Stimulated activated naive CD8-positive, alpha-beta T cell treated with anti-CD3 and anti-CD28 coated beads, Interleukin-15, Interleukin-2, amounts not matched to agents 100 ng/mL and 50 ng/mL, for 24 hours (primary cell): ENCODE data around the gene NSD1.
A peak's percentile ranks its signal among the peaks of the same experiment; 100 is the strongest.

Experiments
- H3K27ac Mint-ChIP-seq: one replicate; pipeline ENCODE4 v1.8.0; 2021; ENCODE audit warnings: mild to moderate bottlenecking, mixed read lengths
- H3K27me3 Mint-ChIP-seq: one replicate; pipeline ENCODE4 v1.8.0; 2021; ENCODE audit warnings: mixed read lengths
- H3K36me3 Mint-ChIP-seq: one replicate; pipeline ENCODE4 v1.8.0; 2021; ENCODE audit warnings: low read depth, mixed read lengths
- H3K4me1 Mint-ChIP-seq: one replicate; pipeline ENCODE4 v1.8.0; 2021; ENCODE audit warnings: low read depth, mixed read lengths
- H3K4me3 Mint-ChIP-seq: one replicate; pipeline ENCODE4 v1.8.0; 2021; ENCODE audit warnings: mild to moderate bottlenecking, mixed read lengths
- H3K9me3 Mint-ChIP-seq: one replicate; pipeline ENCODE4 v1.8.0; 2021; ENCODE audit warnings: mixed read lengths

The NSD1 gene

GRCh38 chr5:177133096-177133852, at the start of gene NSD1:
Gene NSD1 (plus strand): TSS chr5:177133773. CDS start chr5:177135104, 1,331 bp downstream.
- Mint-ChIP-seq H3K36me3 (peaks cover 29% of the 10 kb centered on the region), H3K9me3 (no peaks in the 10 kb centered on the region), H3K27me3 (no peaks in the 10 kb centered on the region), H3K27ac (peak within 1 kb of the TSS; percentile 88), H3K4me3 (peak within 1 kb of the TSS; percentile 90), H3K4me1 (peaks cover 49% of the 10 kb centered on the region)

- Mint-ChIP-seq H3K4me1 (peaks cover 8% of the 10 kb centered on the region), H3K9me3 (no peaks in the 10 kb centered on the region), H3K27me3 (peaks cover 13% of the 10 kb centered on the region), H3K4me3 (no peak overlapping the region), H3K27ac (no peak overlapping the region), H3K36me3 (no peaks in the 10 kb centered on the region)
These were observed 49.4 kb upstream of the NSD1 start for GRCh38 chr5:177084175-177084574.

GRCh38 chr5:177085985-177086653, 47.5 kb upstream of the NSD1 start:
- Mint-ChIP-seq H3K4me1 (peaks cover 8% of the 10 kb centered on the region), H3K27me3 (peaks cover 13% of the 10 kb centered on the region), H3K9me3 (no peaks in the 10 kb centered on the region), H3K4me3 (peak overlapping the region; percentile 40), H3K27ac (no peak overlapping the region), H3K36me3 (no peaks in the 10 kb centered on the region)

- Mint-ChIP-seq H3K4me1 (peaks cover 8% of the 10 kb centered on the region), H3K27me3 (peaks cover 13% of the 10 kb centered on the region), H3K9me3 (no peaks in the 10 kb centered on the region), H3K4me3 (peak within 1 kb of the TSS; percentile 40), H3K27ac (no peak within 1 kb of the TSS), H3K36me3 (no peaks in the 10 kb centered on the region)
These were observed 46.7 kb upstream of the NSD1 start, which contains the start of gene FGFR4 for GRCh38 chr5:177086654-177087397. Gene FGFR4 (plus strand): TSS chr5:177086915. CDS start chr5:177089603, 2,688 bp downstream.

- Mint-ChIP-seq H3K4me1 (peaks cover 8% of the 10 kb centered on the region), H3K36me3 (no peaks in the 10 kb centered on the region), H3K9me3 (no peaks in the 10 kb centered on the region), H3K4me3 (peak overlapping the region; percentile 37), H3K27me3 (peaks cover 13% of the 10 kb centered on the region), H3K27ac (no peak overlapping the region)
These were observed 46.1 kb upstream of the NSD1 start for GRCh38 chr5:177087398-177088005.

- Mint-ChIP-seq H3K27ac (no peak overlapping the region), H3K36me3 (no peaks in the 10 kb centered on the region), H3K27me3 (peaks cover 9% of the 10 kb centered on the region), H3K4me3 (no peak overlapping the region), H3K9me3 (no peaks in the 10 kb centered on the region), H3K4me1 (peaks cover 8% of the 10 kb centered on the region)
These were observed 44.4 kb upstream of the NSD1 start for GRCh38 chr5:177089127-177089526.

GRCh38 chr5:177089825-177090641, 43.5 kb upstream of the NSD1 start:
- H3K27me3 Mint-ChIP-seq, result peaks cover 9% of the 10 kb centered on the region
- H3K36me3 Mint-ChIP-seq, result no peaks in the 10 kb centered on the region
- no peak overlapping the region for H3K27ac Mint-ChIP-seq
- no peaks in the 10 kb centered on the region for H3K9me3 Mint-ChIP-seq
- H3K4me3 Mint-ChIP-seq, result no peak overlapping the region
- H3K4me1 Mint-ChIP-seq, result peaks cover 8% of the 10 kb centered on the region

GRCh38 chr5:177090813-177091212, 42.8 kb upstream of the NSD1 start:
- H3K27ac Mint-ChIP-seq, result no peak overlapping the region
- H3K27me3 Mint-ChIP-seq, result peaks cover 9% of the 10 kb centered on the region
- no peaks in the 10 kb centered on the region for H3K9me3 Mint-ChIP-seq
- no peak overlapping the region for H3K4me3 Mint-ChIP-seq
- H3K4me1 Mint-ChIP-seq, result peaks cover 8% of the 10 kb centered on the region
- H3K36me3 Mint-ChIP-seq, result no peaks in the 10 kb centered on the region

GRCh38 chr5:177091232-177091631, 42.3 kb upstream of the NSD1 start:
- Mint-ChIP-seq H3K27me3 (peaks cover 9% of the 10 kb centered on the region), H3K4me3 (no peak overlapping the region), H3K27ac (no peak overlapping the region), H3K36me3 (no peaks in the 10 kb centered on the region), H3K9me3 (no peaks in the 10 kb centered on the region), H3K4me1 (peaks cover 5% of the 10 kb centered on the region)

- peaks cover 8% of the 10 kb centered on the region for H3K27me3 Mint-ChIP-seq
- H3K4me1 Mint-ChIP-seq, result peaks cover 4% of the 10 kb centered on the region
- H3K9me3 Mint-ChIP-seq, result no peaks in the 10 kb centered on the region
- H3K27ac Mint-ChIP-seq, result no peak overlapping the region
- no peaks in the 10 kb centered on the region for H3K36me3 Mint-ChIP-seq
- H3K4me3 Mint-ChIP-seq, result no peak overlapping the region
These were observed 41.1 kb upstream of the NSD1 start for GRCh38 chr5:177092178-177093081.

- H3K27me3 Mint-ChIP-seq, result peaks cover 4% of the 10 kb centered on the region
- H3K4me3 Mint-ChIP-seq, result no peak overlapping the region
- H3K4me1 Mint-ChIP-seq, result no peaks in the 10 kb centered on the region
- no peaks in the 10 kb centered on the region for H3K36me3 Mint-ChIP-seq
- no peaks in the 10 kb centered on the region for H3K9me3 Mint-ChIP-seq
- no peak overlapping the region for H3K27ac Mint-ChIP-seq
These were observed 40.4 kb upstream of the NSD1 start for GRCh38 chr5:177093082-177093712.

- Mint-ChIP-seq H3K36me3 (no peaks in the 10 kb centered on the region), H3K4me3 (no peak overlapping the region), H3K9me3 (no peaks in the 10 kb centered on the region), H3K27me3 (peaks cover 2% of the 10 kb centered on the region), H3K4me1 (no peaks in the 10 kb centered on the region), H3K27ac (no peak overlapping the region)
These were observed 39.8 kb upstream of the NSD1 start for GRCh38 chr5:177093803-177094202.
